ENCODE data around the gene SYCP2L. TPM values are rescaled to one million over a fixed set of nuclear protein-coding genes. Genes with fewer than 3 reads are reported as not detected.

The SYCP2L gene
- total and polyA plus RNA-seq, 2 of the 4 experiments (the other 2 are of a cell fraction), result 0.05 TPM; not detected in 1

DNA sequence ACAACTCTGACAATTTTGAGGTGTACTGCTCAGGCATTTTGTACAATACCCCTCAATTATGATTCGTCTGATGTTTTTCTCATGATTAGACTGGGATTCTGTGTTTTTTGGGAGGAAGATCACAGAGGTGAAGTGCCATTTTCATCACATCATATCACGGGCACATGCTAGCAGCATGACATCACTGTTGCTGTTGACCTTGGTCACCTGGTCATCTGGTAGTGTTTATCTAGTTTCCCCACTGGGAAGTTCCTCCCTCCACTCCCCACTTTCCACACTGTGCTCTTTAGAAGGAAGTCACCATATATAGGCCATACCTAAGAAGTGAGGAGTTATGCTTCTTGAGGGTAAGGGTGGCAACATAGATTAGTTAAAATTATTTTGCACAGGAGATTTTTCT is 25.8 kb upstream of the SYCP2L start:
- ChIA-PET CTCF (interaction anchor here (0.6 kb wide), 1 partner anchor 1378 kb away, joined by 4 read pairs; no protein-coding TSS in a partner anchor), POLR2A (ENCODE audit: unreplicated experiment) (no interaction called here)
- no CpG with 5 or more reads among the region's 2 CpGs for WGBS, 2 experiments (ENCODE audit: extremely low coverage in 2 of 2, insufficient read length in 1 of 2)
- no peak overlapping the region for H3K4me3 ChIP-seq (ENCODE audit: insufficient read depth, low read depth, low read length)
- H3K9ac ChIP-seq (ENCODE audit: low read depth, low read length), result no peak overlapping the region
- DNase-seq (no peak), ATAC-seq (ENCODE audit: low read depth) (no peak)
- no peak overlapping the region for H2AK5ac ChIP-seq (ENCODE audit: low read depth, low read length)
- no peak overlapping the region for H4K91ac ChIP-seq (ENCODE audit: insufficient read depth, low read depth, low read length)
- H3K56ac ChIP-seq (ENCODE audit: extremely low read depth, insufficient read depth, low read length), result no peak overlapping the region
- H3K27me3 ChIP-seq (ENCODE audit: control insufficient read depth, insufficient read depth, low read length), result no peaks in the 10 kb centered on the region; the same call in 1 of the 2 replicates
- TF ChIP-seq FOS (IDR thresholded peaks at IDR 0.05; ENCODE audit: low read depth, low read length) (no peak), MXI1 (IDR thresholded peaks at IDR 0.05; ENCODE audit: borderline replicate concordance, low read depth, low read length) (no peak), RFX5 (IDR thresholded peaks at IDR 0.05; ENCODE audit: low read depth, low read length) (no peak)
- TF ChIP-seq, protein P1, sequence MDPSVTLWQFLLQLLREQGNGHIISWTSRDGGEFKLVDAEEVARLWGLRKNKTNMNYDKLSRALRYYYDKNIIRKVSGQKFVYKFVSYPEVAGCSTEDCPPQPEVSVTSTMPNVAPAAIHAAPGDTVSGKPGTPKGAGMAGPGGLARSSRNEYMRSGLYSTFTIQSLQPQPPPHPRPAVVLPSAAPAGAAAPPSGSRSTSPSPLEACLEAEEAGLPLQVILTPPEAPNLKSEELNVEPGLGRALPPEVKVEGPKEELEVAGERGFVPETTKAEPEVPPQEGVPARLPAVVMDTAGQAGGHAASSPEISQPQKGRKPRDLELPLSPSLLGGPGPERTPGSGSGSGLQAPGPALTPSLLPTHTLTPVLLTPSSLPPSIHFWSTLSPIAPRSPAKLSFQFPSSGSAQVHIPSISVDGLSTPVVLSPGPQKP (IDR thresholded peaks at IDR 0.05; ENCODE audit: borderline replicate concordance, low read depth, low read length), result no peak
- BruUV-seq (replicated peaks), result no TSS peak
- no peak overlapping the region for H3K27ac ChIP-seq (ENCODE audit: insufficient read depth, low read length)
- no peaks in the 10 kb centered on the region for H4K20me1 ChIP-seq (ENCODE audit: insufficient read depth, low read length)
- H3K9me3 ChIP-seq (ENCODE audit: control insufficient read depth, insufficient read depth, low read length), result no peaks in the 10 kb centered on the region
- in situ Hi-C loops (cut with MboI; ENCODE audit: low sequenced_read_pairs), result no loop called here
- intact Hi-C loops (cut with micrococcal nuclease), result no loop called here
- no peaks in the 10 kb centered on the region for H3K79me1 ChIP-seq (ENCODE audit: low read depth in 1 of 2, low read length in 2 of 2)
- no peak overlapping the region for H2BK15ac ChIP-seq (ENCODE audit: low read depth, low read length)
- no peak overlapping the region for H3K18ac ChIP-seq (ENCODE audit: low read depth, low read length)
- H2BK20ac ChIP-seq (ENCODE audit: low read depth, low read length), result no peak overlapping the region
- no peak overlapping the region for H3K4me2 ChIP-seq (ENCODE audit: low read depth, low read length)
- H3K9me1 ChIP-seq (ENCODE audit: insufficient read depth, low read length), result no peaks in the 10 kb centered on the region
- dilution Hi-C loops (cut with HindIII; ENCODE audit: low sequenced_read_pairs, unreplicated experiment), result no loop called here
- H3K4me1 ChIP-seq (ENCODE audit: control insufficient read depth, insufficient read depth, low read length), result no peaks in the 10 kb centered on the region
- H3K4ac ChIP-seq (ENCODE audit: low read depth, low read length), result no peak overlapping the region
- no peak overlapping the region for H4K8ac ChIP-seq (ENCODE audit: low read depth in 2 of 2, low read length in 2 of 2)
- H3K14ac ChIP-seq (replicated peaks; ENCODE audit: low read depth, low read length), result no peak overlapping the region
- no peak overlapping the region for H2AK9ac ChIP-seq (replicated peaks; ENCODE audit: low read depth, low read length, poor library complexity)
- no peak overlapping the region for H2BK120ac ChIP-seq (ENCODE audit: low read depth, low read length)
- no peak overlapping the region for H2AFZ ChIP-seq (replicated peaks; ENCODE audit: low read length, poor library complexity)
- no peak overlapping the region for H3K23ac ChIP-seq (ENCODE audit: low read depth, low read length)
- no peaks in the 10 kb centered on the region for H3K36me3 ChIP-seq (ENCODE audit: control insufficient read depth, insufficient read depth, low read length)
- no peak overlapping the region for H4K5ac ChIP-seq (ENCODE audit: low read depth, low read length)
- no peak overlapping the region for H2BK5ac ChIP-seq (ENCODE audit: low read depth, low read length, poor library complexity, severe bottlenecking)

Measured in IMR-90 (cell line).